Measurements from ENCODE around the gene EML6. TPM values are rescaled to one million over a fixed set of nuclear protein-coding genes. Genes with fewer than 3 reads are reported as not detected.
A peak's percentile ranks its signal among the peaks of the same experiment; 100 is the strongest.

Gene EML6
- total RNA-seq, 1 donor from 2014 or later = 3.4 TPM

DNA sequence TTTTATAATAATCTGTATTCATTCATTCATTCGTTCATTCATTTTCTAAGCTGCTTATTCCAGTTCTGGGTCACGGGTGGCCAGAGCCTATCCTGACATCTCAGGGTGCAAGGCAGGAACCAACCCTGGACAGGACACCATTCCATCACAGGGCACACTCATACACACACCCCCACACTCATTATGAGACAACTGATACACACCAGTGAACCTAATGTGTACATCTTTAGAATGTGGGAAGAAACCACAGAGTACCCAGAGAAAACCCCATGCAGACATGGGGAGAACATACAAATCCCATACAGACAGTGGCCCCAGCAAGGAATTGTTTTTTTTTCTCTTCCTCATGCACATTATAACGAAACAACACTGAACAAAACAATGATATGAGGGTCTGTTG lies 272.1 kb downstream of the EML6 start:
- no peak for DNase-seq (ENCODE audit: low spot score)

DNA sequence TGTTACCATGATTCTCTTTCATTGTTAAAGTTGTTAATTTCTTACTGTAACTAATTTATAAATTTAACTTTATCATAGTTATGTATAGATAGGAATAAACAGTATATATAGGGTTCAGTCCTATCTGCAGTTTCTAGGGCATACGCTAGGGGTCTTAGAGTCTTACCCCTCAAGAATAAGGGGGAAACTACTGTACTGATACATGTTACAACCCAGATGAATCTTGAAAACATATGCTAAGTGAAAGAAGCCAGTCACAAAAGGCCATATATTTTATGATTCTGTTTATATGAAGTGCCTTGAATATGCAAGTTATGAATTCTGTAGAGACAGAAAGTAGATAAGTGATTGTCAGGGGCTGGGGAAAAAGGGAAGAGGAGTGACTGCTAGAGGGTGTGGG lies 274.4 kb downstream of the EML6 start:
- no peak for DNase-seq (ENCODE audit: low spot score)

DNA sequence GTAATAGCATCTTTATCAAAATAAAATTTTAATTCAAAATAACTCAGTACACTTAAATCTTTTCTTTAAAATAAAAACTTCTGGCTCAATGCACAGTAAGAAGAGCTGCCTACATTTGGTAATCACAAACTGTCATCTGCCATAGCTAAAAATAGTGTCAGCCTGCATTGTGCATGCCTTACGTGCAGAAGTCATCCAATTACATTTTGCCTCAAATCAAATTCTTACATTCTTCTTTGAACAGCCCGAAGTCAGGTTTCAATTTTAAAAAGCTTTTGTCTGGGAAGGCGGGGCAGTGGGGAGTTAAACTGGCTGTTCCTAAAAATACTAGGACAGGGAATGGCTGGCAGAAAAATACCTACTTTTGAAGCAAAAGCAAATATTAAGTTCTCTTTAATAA lies 275.7 kb downstream of the EML6 start:
- peak; percentile 66 for DNase-seq (ENCODE audit: low spot score)

DNA sequence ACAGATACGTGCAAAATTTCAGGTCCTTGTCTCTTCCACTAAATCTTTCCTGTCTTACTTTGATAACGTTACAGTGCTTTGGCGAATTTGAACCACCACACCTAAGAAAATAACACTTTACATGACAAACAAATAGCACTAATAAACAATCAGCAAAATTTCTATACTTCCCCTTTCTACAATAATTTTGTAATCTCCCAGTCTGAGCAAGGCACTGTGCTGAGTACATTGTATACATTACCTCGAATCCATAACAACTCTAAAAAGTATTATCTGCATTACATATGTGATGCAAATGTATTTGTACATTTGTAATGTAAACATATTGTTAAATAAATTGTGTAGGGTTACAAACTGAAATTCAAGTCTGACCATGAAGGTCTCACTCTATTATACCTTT lies 276.9 kb downstream of the EML6 start:
- no peak for DNase-seq (ENCODE audit: low spot score)

DNA sequence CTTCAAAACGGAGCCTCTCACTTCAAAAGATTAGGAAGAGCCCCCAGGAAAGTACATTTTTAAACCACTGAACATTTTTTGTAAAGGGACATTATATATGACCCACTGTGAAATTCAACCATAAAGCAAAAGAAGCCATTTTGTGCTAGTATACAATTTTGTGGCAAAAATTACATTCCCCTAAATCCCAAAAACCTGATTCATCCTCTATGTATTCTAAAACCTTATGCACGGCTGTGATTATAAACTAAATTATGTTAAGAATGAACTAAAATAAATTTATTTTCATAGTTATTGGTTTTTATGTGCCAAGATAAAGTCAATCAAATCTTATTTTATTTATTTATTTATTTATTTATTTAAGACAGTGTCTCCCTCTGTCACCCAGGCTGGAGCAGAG lies 278.3 kb downstream of the EML6 start:
- DNase-seq (ENCODE audit: low spot score) = no peak

DNA sequence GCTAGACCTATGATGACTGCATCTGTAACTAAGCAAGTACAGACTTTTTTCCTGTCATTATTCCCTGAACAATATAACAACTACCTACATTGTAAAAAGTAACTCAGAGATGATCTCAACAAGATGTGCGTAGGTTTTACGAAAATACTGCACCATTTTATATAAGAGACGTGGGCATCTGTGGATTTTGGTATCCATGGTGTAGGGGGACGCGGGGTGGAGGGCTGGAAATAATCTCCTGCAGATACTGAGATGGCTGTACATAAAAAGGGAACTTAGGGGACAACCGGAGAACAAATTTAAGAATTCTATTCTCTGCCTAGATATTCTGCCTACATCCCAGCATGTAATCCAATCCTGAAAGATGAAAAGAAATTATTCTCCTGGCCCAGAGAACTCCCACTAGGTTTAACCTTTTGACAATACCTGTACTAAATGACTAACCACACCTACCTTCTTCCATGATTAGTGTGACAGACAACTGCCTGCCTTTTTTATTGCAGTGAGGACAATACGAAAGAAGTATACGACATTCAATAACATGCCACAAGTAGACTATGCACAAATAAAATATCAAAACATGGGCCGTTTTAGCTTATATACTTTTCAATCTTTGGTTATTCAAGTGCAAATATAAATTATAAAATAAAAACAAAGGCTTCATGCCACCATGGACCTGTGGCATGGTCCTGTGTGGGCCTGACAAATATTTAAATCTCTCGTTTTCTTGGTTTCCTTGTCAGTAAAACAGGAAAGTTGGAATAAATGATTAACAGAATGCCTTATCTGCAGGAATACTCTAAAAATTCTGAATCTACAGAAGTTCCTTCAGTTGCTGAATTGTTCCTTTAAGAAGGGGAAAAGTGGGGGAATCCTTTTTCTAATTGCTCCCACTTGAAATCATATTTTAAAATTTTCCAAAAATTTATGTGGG lies 280.5 kb downstream of the EML6 start:
- DNase-seq (ENCODE audit: low spot score) = no peak

DNA sequence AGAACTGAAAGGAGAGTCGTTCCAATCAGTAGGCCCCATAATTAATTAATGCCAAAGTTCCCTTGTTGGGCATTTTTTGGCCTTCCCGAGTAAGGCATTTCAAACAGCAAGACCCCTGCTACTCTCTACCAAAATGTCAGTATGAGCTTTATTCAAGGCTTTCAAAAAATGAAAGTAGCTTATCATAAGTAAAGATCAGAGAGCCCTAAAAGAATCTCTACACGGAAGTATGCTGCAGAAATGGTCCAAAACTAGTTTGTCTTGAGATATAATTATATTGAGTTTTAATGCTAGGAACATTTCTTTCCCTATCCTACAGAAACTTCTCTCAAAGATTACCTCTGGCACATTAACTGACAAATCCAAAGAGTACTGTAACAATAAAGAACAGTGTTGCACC lies 282.8 kb downstream of the EML6 start:
- no peak for DNase-seq (ENCODE audit: low spot score)

DNA sequence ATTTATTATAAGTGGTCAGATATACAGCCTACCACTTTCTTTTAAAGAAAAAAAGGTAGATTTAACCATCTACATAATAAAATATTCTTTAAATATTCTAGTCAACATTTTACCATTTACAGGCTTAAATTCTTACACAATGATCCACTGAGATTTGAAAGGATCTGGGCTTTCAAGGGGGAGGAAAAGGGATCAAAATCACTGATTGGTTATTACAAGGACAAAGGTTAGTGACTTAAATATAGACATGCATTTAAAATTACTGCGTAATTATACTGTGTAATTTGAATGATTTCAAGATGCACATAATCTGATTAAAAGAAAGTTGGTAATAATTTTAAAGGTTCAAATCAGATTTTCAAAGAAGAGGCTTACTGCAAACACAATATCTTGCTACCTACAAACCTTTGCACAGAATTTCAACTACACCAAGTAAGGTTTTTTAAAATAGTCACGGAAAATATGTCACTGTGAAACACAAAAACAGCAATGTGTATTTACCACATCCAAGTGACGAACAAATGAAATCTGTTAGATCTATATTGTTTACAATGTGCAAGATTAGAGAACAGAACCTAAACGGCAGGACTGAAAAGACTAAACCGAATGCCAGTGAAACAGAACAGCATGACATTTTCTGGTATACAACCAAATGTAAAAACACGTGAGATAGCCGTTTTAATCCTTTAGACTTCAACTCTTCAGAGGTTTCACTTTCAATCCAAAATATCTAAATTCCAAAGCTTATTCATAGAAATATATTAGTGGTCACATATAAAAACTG lies 286.0 kb downstream of the EML6 start:
- DNase-seq (ENCODE audit: low spot score) = no peak

DNA sequence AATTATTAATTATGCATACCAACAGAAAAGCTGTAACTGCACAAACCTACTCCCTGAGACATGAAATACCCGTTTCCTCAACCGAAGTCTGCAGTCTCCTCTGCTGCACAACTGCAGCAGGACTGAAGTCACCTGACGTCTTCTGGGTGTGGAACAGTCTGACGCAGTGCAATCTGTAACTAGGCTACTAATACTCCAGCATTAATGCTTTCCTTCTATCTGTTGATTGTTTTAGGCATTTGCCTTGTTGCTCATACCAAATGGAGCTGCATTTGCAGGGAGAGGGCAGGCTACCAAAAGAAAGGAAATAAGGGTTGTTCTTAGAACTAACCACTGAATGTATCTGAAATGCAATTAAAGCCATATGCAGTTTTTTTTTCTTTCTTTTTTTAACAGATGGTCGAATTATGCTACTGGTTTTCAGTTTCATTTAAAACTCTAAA lies 286.7 kb downstream of the EML6 start:
- DNase-seq (ENCODE audit: low spot score) = peak; percentile 70

DNA sequence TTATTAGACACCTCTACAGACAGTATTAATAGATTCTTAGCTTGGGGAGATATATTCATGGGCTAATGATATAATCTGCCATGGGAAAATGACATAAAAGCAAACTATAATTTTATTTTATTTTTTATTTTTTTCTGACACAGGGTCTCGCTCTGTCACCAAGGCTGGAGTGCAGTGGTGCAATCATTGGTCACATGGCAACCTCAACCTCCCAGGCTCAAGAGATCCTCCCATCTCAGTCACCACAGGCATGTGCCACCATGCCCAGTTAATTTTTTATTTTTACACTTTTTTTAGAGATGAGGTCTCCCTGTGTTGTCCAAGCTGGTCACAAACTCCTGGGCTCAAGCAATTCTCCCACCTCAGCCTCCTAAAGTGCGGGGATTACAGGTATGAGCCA lies 287.5 kb downstream of the EML6 start:
- DNase-seq (ENCODE audit: low spot score) = no peak

DNA sequence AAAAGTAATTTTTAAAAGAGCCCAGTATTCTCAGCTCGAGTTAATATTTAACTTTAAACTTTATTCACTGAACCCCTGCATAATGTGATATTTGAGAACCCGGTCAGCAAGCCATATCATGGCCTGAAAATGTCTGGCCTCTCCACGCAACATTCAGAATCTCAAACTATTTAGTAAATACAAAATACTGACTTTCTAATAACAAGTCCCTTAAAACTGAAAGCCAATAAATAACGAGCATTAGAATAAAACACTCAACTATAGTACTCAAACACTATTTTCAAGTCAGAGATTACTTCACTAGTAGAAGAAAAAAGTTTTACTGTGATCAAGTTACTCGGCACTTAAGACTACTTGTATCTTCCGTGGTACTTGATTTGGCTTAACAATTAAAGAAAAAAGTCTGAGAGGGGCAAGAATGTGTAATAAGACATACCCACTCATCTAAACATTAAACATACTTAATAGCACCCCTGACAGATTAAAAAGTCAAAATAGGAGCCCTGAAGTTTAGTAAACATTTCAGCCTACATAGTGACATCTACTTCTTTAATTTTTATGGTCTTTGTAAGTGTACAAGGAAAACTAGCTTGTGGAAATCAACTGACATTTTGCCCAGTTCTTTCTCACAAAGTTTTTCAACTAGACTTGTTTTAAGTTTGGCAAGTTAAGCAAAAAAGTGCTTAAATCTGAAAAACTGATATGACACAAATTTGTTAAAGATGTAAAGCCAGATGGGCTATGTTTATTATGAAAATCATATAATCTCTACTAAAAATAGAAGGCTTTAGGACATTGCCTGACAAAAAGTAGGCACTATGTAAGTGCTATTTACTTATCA lies 288.6 kb downstream of the EML6 start:
- DNase-seq (ENCODE audit: low spot score) = peak; percentile 21

DNA sequence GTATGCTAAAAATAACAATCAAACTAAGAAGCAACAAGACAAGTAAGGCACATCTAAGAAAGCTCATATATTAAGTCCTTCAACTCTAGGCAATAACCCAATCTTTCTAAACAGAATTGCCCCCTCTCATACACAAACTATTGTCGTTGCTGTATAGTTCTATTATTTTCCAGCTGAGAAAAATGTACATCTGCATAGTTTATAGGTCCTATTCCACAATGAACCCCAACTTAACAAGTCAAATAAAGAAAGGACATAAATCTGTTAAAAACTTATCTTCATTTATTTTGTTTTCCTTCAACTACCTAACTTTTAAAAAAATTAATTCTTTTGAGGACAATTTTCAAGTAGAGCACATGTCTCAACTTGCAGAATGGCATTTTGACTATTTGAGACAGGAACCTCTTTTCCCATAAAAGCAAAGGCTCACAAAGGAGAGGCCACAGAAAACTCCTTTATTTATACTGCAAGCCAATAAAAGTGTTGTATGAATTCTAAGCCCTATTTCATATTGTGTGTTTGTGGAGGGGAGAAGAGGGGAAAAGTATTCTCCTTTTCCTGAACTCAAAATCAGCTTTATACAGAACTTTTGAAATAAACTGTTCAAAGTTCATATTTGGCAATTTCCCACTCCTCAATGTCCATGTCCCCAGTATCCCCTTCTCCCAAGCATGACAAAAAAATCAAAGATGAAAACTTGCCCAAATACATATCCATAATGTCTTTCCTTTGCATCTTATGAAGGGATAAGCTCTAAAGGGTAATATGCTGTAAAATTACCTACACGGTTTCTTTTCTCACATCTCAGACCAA lies 289.4 kb downstream of the EML6 start:
- peak; percentile 33 for DNase-seq (ENCODE audit: low spot score)

DNA sequence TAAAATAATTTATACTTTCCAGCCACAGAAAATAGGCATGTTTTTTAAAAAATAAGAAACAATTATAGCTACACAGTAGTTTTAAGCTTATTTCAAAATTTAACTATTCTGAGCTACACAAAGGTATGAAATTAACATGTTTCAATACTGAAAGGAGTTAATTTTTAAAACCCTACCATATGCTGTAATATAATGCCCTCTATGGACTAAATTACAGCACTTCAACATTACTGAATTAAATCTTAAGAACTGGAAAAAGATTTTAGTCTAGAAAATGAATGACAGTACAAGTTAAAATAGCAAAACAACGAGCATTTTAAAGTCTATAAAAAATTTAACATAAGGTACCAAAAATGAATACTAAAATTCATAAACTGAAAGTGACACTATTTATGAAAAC lies 290.5 kb downstream of the EML6 start:
- DNase-seq (ENCODE audit: low spot score) = no peak

DNA sequence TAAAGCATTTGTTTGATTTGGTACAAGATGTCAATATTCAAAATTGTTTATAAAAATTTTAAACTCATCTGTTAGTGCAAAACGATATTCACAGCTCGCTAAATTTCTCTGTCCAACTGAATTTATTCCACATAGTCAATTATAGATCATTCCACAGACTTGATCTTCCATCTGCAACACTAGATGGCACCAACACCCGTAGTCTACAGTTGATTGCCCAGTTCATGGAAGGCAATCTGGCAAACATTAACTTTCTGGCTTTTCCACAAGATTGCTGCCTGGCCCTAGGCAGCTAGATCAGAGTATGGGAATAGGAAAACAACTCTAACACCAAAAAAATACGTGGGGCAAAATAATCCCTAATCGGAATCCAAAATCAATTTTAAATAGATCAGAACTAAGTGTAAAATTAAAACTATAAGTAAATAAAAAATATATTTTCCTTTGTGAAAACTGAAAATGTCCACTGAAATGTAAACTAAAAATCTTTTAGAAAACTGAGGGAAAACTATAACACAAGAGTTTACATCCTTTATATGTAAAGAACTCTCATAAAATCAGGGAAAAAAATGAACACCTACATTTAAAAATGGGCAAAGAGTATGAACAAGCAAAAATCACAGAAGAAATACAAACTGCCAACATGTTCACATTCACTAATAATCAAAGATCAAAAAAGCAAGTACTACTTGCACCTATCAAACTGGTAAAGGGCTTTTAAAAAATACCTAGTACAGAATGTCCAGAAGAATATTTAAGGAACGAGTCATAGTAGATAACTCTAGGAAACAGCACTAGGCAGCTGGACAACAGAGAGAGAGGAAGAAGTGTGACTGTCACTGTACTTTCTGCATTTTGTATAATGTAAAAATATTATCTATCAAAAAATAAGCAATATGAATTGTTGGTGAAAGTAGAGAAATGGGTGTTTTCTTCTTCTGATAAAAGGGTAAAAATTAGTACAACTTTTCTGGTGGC lies 291.8 kb downstream of the EML6 start:
- DNase-seq (ENCODE audit: low spot score) = peak; percentile 39

DNA sequence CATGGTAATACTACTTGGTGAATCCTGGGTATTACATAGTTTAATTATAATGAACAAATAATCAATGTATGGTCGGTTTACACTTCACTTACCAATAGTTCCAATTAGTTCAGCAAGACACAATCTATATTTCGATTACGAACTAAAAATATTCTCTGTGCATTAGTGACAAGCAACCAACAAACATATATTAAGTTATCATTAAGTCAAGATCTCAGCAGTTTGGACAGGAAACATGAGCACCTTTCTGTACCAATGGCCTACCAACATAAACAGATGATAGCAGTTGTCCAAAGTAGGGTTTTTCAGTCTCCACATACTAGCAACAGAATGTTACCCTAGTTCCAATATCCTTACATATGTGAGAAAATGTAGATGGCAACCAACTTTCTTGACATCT lies 294.0 kb downstream of the EML6 start:
- DNase-seq (ENCODE audit: low spot score) = no peak

DNA sequence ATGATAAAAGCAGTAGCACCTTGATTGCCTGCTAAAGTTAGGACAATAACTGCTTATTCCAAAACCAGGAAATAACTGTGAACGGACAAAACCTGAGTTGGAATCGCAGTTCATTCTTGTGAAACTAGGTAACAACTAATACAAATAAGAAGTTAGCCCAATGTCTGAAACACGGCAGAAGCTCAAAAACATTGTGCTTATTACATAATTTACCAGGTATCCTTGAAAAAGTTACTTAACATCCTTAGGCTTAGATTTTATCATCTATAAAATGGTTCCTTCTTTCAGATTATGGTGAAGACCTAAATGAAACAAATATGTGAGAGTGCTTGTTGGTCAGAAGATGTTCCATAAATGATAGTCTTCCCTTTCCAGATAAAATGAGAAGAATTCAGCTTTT lies 294.4 kb downstream of the EML6 start:
- no peak for DNase-seq (ENCODE audit: low spot score)

DNA sequence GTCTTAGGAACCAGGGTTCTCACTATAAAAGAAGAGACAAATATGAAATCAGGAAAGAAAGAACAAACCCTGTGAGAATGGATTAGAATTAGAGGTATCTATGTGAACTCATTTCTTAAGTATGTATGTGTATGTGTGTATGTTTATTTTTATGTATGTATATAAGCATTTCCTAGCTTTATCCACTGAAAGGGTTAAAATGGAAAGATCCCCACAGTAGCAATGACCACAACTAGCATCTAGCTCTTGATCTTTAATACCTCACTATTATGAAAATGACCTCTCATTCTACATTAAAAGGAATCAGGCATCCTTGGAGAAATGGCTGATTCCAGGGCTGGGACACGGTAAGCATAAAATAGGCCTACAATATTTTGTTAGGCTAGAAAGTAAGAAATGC lies 295.2 kb downstream of the EML6 start:
- no peak for DNase-seq (ENCODE audit: low spot score)

DNA sequence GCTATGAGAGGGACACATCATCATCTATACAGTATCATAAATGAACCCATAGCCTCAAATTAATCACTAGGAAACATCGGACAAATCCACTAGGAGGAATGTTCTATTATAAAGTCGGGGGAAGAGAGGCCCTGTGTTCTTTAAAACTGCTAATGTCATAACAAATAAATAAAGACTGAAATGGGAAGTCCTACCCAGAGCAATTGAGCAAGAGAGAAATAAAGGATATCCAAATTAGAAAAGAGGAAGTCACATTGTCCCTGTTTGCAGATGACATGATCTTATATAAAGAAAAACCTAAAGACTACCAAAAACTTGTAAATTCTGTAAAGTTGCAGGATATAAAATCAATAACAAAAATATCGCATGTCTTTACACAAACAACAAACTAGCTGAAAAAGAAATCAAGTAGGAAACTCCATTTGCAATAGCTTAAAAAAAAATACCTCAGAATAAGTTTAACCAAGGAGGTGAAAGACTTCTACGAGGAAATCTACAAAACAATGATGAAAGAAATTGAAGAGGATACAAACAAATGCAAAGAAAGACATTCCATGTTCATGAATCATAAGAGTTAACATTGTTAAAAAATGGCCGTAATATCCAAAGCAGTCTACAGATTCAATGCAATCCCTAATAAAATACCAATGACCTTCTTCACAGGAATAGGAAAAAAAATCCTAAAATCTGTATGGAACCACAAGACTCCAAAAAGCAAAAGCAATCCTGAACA lies 296.2 kb downstream of the EML6 start:
- DNase-seq (ENCODE audit: low spot score) = peak; percentile 18

Measured in umbilical cord (tissue), 2 donors.